HG03108 (cell line): ENCODE data around the gene PIGQ.

Experiments
- ATAC-seq: cut with Tn5 transposase; IDR thresholded peaks from one replicate; pipeline ENCODE4 v1.9.1; 2021; ENCODE audit warnings: moderate library complexity; ENCODE audit not compliant: unreplicated experiment

Gene PIGQ

GRCh38 chr16:533391-534123, 36.2 kb upstream of the PIGQ start:
- no peak for ATAC-seq

DNA sequence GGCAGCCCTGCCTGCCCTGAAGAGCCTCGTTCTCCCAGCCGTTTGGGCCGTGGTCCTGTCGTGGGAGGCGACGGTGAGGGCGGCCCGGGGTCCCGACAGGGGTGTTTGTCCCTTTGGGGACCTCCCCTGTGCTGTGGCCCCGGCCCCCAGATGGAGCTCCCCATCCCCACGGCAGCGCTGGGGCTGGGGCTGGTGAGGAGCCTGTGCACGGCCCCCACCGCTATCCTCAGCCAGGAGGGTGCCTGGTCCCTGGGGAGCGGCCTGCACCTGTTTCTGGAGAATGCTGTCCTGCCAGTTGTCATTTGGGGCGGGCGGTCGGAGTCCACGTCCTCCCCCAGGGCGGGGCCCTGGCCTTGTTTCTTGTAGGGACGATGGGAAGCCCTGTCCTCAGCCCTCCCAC, 35.6 kb upstream of the PIGQ start:
- no peak for ATAC-seq

GRCh38 chr16:534856-535445, 34.8 kb upstream of the PIGQ start:
- ATAC-seq = no peak

- no peak for ATAC-seq
Measured at GRCh38 chr16:535446-536405, 34.0 kb upstream of the PIGQ start.

- ATAC-seq = no peak
Measured at GRCh38 chr16:536746-537145, 33.0 kb upstream of the PIGQ start.

GRCh38 chr16:537415-538335, 32.1 kb upstream of the PIGQ start:
- ATAC-seq = no peak

GRCh38 chr16:539901-540530, 29.8 kb upstream of the PIGQ start:
- no peak for ATAC-seq

- no peak for ATAC-seq
Measured at GRCh38 chr16:540645-541340, 29.0 kb upstream of the PIGQ start.

- ATAC-seq = no peak
Measured at GRCh38 chr16:543301-544164, 26.2 kb upstream of the PIGQ start.

GRCh38 chr16:544517-544916, 25.3 kb upstream of the PIGQ start:
- no peak for ATAC-seq

DNA sequence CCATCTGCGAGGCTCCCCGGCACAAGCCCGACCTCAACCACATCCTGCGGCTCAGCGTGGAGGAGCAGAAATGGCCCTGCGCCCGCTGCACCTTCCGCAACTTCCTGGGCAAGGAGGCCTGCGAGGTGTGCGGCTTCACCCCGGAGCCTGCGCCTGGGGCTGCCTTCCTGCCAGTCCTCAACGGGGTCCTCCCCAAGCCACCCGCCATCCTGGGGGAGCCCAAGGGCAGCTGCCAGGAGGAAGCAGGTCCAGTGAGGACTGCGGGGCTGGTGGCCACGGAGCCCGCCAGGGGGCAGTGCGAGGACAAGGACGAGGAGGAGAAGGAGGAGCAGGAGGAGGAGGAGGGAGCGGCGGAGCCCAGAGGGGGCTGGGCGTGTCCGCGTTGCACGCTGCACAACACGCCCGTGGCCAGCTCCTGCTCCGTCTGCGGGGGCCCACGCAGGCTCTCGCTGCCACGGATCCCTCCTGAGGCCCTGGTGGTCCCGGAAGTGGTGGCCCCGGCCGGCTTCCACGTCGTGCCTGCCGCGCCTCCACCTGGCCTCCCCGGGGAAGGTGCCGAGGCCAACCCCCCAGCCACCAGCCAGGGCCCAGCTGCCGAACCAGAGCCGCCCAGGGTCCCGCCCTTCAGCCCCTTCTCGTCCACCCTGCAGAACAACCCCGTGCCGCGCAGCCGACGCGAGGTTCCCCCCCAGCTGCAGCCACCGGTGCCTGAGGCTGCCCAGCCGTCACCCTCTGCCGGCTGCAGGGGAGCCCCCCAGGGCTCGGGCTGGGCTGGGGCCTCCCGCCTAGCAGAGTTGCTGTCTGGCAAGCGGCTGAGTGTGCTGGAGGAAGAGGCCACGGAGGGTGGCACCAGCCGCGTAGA, 22.6 kb upstream of the PIGQ start:
- no peak for ATAC-seq

DNA sequence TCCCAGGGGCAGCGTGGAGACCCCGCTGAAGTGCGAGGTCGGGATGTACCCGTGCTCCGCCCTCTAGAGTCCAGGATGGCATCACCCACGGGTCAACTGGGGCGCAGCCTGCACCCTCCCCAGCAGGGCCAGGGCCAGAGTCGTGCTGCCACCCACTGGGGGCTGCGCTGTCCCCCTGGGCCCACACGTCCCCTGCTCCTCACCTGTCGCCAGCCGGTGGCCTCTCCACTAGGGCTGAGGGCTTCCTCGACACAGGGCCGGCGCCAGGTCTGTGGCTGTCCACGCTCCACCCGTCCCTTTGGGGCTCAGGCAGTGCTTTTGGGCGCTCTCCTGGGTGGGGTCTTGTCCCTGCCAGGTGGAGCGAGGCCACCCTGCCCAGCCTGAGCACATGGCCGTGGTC, 21.2 kb upstream of the PIGQ start:
- ATAC-seq = no peak

GRCh38 chr16:549544-550263, 20.1 kb upstream of the PIGQ start:
- no peak for ATAC-seq

DNA sequence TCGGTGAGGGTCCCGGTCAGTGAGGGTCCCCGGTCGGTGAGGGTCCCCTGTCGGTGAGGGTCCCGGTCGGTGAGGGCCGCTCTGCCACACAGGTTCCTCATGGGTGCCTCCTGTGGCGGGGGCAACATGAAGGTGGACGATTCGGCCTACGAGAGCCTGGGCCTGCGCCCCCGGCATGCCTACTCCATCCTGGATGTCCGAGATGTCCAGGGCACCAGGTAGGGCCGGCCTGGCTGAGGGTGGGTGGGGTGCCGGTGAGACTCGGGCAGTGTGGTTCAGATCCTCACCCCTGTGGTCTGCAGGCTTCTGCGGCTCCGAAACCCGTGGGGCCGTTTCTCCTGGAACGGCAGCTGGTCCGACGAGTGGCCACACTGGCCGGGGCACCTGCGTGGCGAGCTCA, 18.6 kb upstream of the PIGQ start:
- no peak for ATAC-seq

GRCh38 chr16:552171-552570, 17.6 kb upstream of the PIGQ start:
- no peak for ATAC-seq

GRCh38 chr16:553601-554296, 16.0 kb upstream of the PIGQ start:
- ATAC-seq = no peak

- no peak for ATAC-seq
Measured at GRCh38 chr16:554297-554621, 15.5 kb upstream of the PIGQ start.
